Adipose tissue (tissue), 3 donors: ENCODE data around the gene SLC4A4. TPM values are rescaled to one million over a fixed set of nuclear protein-coding genes. Genes with fewer than 3 reads are reported as not detected.
"Not testable (repeated sequence)": the region's sequence is repeated elsewhere in the genome, so short reads cannot be mapped to it uniquely, and the experiment has no call there.

Source experiments
- H3K27ac ChIP-seq: one replicate; pipeline ENCODE4 v1.5.1; 2013; ENCODE audit warnings: low read depth, low read length
- WGBS, 3 donors: extraction: QIAGEN DNeasy Blood & Tissue Kit; methylation state at CpG; one replicate each; pipeline ENCODE4 v1.1.7; 2013; 5-methylcytosine and 5-hydroxymethylcytosine counted together
- polyA plus RNA-seq, 3 donors: library from polyadenylated mRNA; stranded (reverse); fragments of 200-250 nt; gene quantifications; one replicate each; pipeline ENCODE4 v1.2.3, GENCODE V29; 2013
- donor health status: healthy with polysubstance abuse.
- donor health status: Bipolar disorder and iron deficiency.
- donor health status: healthy.

Gene SLC4A4
- polyA plus RNA-seq, 3 donors = 1.8 to 70.0 (median 3.1) TPM

GRCh38 chr4:71396382-71396781 lies 57.6 kb downstream of the SLC4A4 start:
- WGBS, 3 donors = 76 to 97% (median 86%) methylated on average over 1 of the region's 1 CpG

GRCh38 chr4:71400810-71401209 lies 62.0 kb downstream of the SLC4A4 start:
- no peak overlapping the region for H3K27ac ChIP-seq

More at GRCh38 chr4:71396382-71396781, 57.6 kb downstream of the SLC4A4 start:
- H3K27ac ChIP-seq = no peak overlapping the region

GRCh38 chr4:71402616-71403015 lies 63.8 kb downstream of the SLC4A4 start:
- H3K27ac ChIP-seq = no peak overlapping the region

DNA sequence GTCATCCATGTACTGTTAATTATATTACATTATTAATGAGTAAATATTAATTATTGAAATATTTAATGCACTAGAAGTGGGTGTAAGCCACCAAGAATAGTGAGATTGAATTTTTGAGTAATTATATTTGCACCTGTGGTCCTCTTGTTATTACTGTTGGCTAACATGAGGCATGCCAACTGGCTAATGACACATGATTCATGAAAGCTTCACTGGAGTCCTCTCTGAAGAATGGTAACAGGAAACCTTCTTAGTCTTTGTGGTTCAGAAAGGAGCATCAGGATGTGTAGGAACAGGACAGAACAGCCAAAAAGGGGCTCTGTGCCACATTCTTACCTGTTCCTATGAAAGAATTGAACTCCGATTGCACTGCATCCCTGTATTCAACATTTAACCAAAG lies 65.2 kb downstream of the SLC4A4 start:
- 90 to 100% (median 95%) methylated on average over 1 of the region's 1 CpG for WGBS, 3 donors
- H3K27ac ChIP-seq = no peak overlapping the region

DNA sequence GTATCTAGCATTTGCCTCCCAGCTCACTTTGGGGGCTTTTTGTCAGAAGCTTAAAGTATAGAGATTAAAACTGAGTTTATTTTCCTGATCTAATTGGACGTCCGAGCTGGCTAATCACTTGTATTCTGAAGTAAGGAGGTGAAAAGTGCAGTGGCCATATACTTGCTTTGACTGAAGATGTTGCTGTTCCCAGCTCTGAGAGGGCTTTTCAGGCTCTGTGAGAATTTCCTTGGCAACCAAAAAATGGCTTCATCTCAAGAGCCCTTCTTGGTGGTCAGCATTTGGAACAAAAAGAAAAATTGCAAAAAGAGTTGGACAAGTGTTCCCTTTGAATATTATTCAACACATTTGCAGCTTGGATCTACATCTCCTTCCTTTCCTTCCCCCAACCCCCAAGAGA lies 67.0 kb downstream of the SLC4A4 start:
- H3K27ac ChIP-seq = no peak overlapping the region
- WGBS, 3 donors = 65 to 75% (median 74%) methylated on average over 2 of the region's 2 CpGs

GRCh38 chr4:71406459-71406963 lies 67.7 kb downstream of the SLC4A4 start:
- WGBS, 3 donors = 74 to 84% (median 78%) methylated on average over 1 of the region's 1 CpG
- no peak overlapping the region for H3K27ac ChIP-seq

GRCh38 chr4:71408961-71409360 lies 70.1 kb downstream of the SLC4A4 start:
- H3K27ac ChIP-seq = not testable (repeated sequence)

DNA sequence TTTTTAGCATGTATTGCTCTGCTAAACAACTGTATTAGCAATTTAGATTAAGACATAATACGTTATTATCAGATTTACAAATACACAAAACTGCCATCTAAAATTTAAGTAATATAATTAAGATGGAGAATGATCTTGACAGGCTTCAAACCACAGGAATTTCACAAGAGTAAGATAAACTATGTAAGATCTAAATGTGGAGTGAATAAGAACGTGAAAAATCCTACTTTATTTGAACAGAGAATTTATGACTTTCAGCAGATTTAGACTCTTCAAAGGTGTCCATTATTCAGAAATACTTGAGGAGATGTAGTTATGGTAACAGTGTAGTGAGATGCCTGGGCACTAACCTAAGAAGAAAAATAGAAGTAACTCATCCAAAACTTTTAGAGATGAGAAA lies 73.2 kb downstream of the SLC4A4 start:
- WGBS, 3 donors = 45 to 63% (median 49%) methylated on average over 2 of the region's 2 CpGs
- no peak overlapping the region for H3K27ac ChIP-seq

DNA sequence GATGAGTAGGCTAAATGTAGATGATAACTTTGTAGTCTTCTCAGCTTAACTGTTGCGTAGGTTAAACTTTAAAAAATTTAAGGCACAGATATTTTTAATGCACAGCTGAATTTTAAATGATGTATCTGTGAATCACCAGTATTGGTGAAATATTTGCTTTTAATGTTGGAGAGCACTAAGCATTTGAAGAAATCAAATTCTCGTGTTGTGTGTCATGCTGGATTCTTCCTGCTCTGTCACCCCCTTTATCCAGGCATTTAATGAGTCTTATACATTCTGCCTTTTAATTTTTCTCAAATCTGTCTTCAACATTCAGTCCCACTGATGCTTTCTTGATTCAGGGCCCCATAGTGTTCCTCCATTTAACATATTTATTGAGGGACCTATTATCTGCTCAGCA lies 76.7 kb downstream of the SLC4A4 start:
- H3K27ac ChIP-seq = no peak overlapping the region
- WGBS, 3 donors = 90 to 94% (median 91%) methylated on average over 2 of the region's 2 CpGs

GRCh38 chr4:71417150-71417549 lies 78.3 kb downstream of the SLC4A4 start:
- no peak overlapping the region for H3K27ac ChIP-seq

GRCh38 chr4:71426381-71427042 lies 87.7 kb downstream of the SLC4A4 start:
- WGBS, 3 donors = 83 to 92% (median 86%) methylated on average over 2 of the region's 2 CpGs
- no peak overlapping the region for H3K27ac ChIP-seq

GRCh38 chr4:71429106-71429505 lies 90.3 kb downstream of the SLC4A4 start:
- H3K27ac ChIP-seq = no peak overlapping the region

DNA sequence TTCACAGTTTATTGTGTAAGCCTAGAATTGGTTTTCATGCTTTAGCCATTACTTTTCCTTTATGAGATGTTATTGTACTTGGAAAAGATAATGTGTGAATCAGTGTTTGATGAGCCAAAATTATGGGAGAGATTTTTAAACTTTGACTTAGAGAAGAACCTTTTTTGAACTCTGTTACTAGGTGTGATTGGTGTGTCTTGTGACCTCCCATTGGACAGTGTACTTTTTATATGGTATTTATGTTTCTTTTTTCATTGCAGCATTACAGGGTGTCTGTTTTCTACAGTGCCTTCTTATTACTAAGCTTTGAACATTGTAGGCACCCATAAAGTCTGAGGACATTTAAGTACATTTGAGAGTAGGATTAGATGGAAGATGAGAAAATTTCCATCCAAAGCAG lies 91.1 kb downstream of the SLC4A4 start:
- no peak overlapping the region for H3K27ac ChIP-seq

More at GRCh38 chr4:71429106-71429505, 90.3 kb downstream of the SLC4A4 start:
- WGBS, 3 donors = 84 to 90% (median 87%) methylated on average over 2 of the region's 2 CpGs

- H3K27ac ChIP-seq = no peak overlapping the region
- 36 to 86% (median 77%) methylated on average over 2 of the region's 2 CpGs for WGBS, 3 donors
These were observed 91.8 kb downstream of the SLC4A4 start for GRCh38 chr4:71430609-71431008.

GRCh38 chr4:71440612-71441011 lies 101.8 kb downstream of the SLC4A4 start:
- 70 to 86% (median 85%) methylated on average over 2 of the region's 2 CpGs for WGBS, 3 donors
- no peak overlapping the region for H3K27ac ChIP-seq

DNA sequence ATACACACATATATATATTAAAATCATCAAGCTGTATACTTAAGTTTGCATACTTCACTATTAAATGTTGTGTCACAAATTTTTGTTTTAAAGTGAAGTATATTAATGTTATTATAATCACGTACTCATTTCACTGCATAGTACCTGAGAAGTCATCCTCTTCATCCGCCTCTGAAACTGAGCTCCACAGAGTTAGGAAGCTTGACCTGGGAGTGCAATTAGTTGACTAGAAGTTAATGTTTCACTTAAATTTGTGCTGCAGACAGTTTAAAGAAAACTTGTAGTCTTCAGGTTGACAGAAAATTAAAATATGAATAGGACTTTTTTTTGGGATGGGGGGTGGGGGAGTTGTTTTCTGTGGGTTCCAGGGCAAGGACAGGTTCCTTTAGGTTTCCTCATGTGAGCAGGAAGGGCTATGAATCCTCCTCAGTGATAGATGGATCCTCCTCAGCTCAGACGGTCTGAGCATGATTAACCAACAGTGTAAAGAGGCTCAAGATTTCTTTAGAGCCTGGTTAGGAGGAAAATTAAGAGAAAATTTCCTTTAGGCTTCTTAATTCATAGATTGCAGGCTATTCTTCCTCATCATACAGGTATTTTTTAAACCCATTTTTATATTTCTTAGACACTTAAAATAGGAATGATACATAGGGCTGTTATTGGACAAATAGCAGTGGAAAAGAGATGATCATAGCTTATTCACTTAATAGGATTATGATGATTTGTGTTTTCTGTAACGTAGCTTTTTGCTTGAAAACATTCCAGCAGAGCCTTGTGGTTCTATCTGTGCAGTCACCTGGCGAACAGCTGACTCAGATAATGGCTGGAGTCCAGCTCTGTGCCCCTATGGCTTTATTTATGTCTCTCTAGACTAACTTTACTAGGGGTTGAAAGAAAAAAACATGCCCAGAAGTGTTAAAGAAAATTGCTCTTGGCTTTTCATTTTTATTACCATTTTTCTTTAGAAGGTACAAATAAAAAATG lies 102.7 kb downstream of the SLC4A4 start:
- 52 to 62% (median 54%) methylated on average over 5 of the region's 5 CpGs for WGBS, 3 donors
- H3K27ac ChIP-seq = no peak overlapping the region

GRCh38 chr4:71442336-71442735 lies 103.5 kb downstream of the SLC4A4 start:
- WGBS, 3 donors = 68 to 86% (median 73%) methylated on average over 3 of the region's 3 CpGs

DNA sequence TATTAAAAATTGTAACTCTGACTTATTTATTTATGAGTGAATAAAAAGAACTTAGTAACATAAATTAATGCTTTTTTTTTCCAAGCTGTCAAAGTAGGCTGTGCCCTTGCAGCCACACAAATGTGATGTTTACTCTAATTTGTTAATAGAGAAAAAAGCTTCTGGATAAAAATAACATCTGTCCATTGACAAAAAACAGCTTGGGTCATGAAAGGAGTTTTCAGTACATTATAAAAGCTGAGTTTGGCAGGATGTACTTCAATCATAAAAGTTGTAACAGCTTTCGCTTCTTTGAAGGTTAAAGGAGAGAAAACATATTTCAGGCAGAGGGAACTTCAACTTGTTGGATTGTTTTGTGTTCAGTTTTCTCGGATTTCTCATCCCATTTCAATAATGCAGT lies 105.6 kb downstream of the SLC4A4 start:
- no peak overlapping the region for H3K27ac ChIP-seq
- 65 to 70% (median 65%) methylated on average over 2 of the region's 2 CpGs for WGBS, 3 donors

More at GRCh38 chr4:71442336-71442735, 103.5 kb downstream of the SLC4A4 start:
- H3K27ac ChIP-seq = no peak overlapping the region

- no peak overlapping the region for H3K27ac ChIP-seq
- 56 to 73% (median 64%) methylated on average over 2 of the region's 2 CpGs for WGBS, 3 donors
These were observed 107.0 kb downstream of the SLC4A4 start for GRCh38 chr4:71445811-71446210.
